Dermis microvascular lymphatic vessel endothelial cell (primary cell): ENCODE results near the gene NEK6. TPM values are rescaled to one million over a fixed set of nuclear protein-coding genes. Genes with fewer than 3 reads are reported as not detected.
A peak's percentile ranks its signal among the peaks of the same experiment; 100 is the strongest.

Source experiments
- DNase-seq, 2 donors: peaks; one replicate each; pipeline versions ENCODE4 v3.0.0 to v3.0.0-alpha.2; 2010; ENCODE audit warnings: low read depth in 2 of 2
- total RNA-seq: library from RNA; depleted of rRNA; stranded (reverse); fragments of >200 nt; gene quantifications from 2 replicates; pipeline ENCODE4 v1.2.1, GENCODE V29; 2014

NEK6 gene
- total RNA-seq, 1 donor from 2014 or later, result 10.8 TPM

DNA sequence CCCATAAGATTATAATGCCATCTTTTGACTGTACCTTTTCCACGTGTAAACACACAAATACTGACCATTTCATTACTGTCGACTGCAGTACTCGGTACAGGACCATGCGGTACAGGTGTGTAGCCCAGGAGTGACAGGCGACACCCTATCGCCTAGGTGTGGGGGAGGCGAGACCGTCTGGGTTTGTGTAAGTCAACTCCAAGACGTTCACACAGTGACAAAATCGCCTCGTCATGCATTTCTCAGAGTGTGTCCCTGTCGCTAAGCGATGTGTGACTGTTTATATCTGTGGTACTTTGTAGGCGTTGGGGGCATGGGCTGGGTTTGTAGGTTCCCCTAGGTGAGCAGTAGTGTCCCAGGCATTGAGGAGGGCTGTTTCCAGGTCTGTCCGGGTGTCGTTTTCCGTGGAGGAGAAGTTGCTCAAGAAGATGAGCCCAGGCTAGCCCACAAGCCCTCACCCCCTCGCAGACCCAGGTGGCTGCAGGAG lies 20.3 kb downstream of the NEK6 start:
- peak in 1 of 2 donors; percentile 12 for DNase-seq

DNA sequence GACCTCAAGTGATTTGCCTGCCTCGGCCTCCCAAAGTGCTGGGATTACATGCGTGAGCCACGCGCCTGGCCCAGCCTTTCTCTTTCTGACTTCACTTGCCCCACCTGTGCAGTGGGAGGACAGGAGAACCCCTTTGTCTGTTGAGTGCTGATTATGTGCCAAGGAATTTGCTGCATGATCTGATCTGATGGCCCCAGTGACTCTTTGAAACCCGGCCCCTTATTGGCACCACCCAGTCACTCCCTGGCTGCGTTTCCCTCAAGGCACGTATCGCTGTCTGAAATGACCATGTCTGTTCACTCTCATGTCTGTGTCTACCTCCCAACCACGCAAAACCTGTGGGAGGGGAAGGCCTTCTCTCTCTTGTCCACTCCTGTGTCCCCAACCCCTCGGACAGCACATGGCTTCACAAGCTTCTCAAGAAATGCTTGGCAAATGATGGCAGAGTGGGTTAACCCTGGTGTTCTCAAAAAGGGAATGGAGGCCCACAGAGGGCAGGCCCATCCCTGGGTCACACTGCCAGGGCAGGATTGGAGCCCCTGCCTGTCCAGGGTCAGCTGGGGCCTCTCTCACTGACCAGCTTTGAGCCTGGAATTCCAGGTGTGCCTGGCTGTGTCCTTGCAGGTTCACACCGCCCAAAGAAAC lies 21.9 kb downstream of the NEK6 start:
- DNase-seq, result peak in 1 of 2 donors; percentile 80

DNA sequence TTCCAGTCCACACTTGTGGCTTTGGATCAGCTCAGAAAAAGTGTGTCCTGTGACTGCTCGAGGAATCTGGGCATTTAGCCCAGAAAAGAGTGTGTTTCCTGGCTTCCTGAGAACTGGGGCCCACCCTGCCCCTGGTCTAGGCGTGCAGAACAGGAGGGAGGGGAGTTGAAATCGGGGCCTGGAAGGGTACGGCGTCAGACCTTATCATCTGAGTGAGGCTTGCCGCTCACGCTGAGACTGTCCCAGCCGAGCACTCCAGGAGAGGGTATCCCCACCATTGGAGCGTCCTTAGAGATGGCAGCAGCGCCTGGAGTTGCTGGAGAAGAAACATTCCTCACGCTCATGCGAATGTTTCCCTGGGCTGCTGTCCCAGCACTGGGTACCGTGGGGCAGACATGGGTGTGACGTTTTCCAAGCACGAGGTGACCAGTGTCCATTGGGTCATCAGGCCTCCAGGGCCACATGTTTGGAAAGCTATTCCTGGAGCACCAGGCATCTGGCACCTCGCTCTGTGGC lies 22.5 kb downstream of the NEK6 start:
- DNase-seq, result peak; percentile 92 to 97

DNA sequence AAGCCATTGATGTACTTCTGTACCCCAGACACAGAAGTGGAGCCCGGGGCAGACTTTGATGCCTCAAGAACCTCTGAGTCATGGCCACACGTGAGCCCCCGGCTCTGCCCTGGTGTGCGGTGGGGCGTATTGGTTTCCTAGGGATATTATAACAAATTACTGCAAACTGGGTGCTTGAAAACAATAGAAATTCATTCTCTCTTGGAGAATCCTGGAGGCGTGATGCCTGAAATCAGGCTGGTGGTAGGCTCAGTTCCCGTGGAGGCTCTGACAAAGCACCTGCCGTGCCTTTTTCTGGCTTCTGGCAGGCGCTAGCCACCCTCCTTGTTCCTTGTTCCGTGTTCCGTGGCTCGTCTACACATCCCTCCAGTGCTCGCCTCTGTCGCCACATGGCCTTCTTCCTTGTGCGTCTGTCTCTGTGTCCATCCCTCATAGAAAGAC lies 24.2 kb downstream of the NEK6 start:
- DNase-seq, result peak in 1 of 2 donors; percentile 85

DNA sequence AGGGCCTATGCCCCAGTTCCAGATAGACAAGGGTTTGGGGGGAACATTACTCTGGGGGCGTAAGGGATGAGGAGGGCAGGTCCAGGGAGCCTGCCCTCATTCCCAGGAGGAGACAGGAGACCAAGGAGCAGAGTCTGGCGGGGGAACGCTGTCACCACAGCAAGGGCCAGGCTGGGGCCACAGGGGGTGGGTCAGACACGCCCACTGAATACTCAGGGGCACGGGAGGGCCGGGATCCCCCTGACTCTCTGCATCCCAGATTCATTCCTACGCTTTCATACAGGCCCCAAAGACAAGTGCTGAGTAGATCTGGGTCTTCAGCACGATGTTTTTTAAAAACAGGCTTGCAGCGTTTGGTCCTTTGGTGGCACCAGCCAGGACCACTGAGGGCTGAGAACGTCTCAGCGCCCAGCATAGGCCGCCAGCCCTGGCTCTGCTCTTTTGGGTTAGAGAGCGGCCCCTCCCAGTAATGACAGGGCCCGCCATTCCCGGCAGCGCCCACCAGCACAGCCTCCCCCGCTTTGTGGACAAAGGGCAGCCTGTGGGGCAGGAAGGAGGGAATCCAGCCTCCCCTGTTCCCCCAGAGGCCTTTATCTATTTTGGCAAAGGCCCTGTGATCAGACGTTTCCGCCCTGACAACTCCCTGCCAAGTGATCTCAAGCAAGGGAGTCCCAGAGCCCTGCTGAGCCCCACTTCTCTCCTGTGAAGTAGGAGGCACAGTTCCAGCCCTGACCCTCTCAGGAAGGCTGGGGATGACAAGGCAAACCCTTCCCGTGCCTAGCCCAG lies 24.9 kb downstream of the NEK6 start:
- DNase-seq, result peak in 1 of 2 donors; percentile 73

DNA sequence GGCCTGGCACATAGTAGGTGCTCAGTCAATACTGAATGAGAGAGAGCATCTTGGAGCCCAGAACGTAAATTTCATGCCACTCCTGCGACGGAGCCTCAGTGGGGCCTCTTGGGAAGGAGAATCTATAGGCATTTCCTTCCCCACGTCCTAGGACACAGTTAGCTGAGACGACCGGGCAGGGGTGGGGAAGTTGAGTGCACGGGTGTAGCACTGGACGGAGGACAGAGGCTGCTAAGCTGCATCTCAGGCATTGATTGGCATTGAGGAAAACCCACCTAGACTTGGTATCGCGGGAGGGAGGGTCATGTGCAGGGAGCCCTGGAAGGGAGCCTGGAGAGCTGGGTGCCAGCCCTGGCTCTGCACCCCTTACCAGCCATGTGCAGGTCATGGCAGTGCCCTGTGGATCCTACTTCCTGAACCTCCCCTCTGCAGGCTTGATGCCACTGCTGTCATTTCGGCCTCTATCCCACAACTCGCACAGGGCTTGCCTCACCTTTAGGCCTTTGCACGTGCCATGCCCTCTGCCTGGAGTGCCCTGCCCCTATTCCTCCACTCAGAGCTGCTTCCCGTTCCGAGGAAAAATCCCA lies 25.6 kb downstream of the NEK6 start:
- DNase-seq, result no peak

DNA sequence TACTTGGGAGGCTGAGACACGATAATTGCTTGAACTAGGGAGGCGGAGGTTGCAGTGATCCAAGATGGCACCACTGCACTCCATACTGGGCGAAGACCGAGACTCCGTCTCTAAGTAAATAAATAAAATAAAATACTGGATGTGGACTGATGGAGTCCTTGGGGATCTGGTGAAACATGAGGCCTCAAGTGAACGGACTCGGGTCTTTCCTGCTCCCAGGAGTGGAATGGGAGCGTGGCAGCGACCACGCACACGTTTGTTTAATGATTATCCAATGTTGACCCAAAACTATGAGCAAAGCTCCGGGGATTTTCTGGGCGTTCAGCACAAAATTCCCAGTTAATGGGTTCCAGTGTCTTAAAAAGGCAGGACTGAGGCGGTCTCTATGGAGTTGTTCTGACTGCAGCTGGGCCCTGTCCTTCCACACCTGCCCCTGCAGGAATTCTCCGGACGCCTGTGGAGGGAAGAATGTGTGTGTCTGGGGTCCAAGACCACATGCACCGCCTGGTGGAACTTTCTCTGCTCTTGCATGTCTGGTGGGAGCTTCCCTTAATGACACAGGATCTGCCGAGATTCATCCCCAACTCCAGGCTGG lies 26.6 kb downstream of the NEK6 start:
- no peak for DNase-seq

DNA sequence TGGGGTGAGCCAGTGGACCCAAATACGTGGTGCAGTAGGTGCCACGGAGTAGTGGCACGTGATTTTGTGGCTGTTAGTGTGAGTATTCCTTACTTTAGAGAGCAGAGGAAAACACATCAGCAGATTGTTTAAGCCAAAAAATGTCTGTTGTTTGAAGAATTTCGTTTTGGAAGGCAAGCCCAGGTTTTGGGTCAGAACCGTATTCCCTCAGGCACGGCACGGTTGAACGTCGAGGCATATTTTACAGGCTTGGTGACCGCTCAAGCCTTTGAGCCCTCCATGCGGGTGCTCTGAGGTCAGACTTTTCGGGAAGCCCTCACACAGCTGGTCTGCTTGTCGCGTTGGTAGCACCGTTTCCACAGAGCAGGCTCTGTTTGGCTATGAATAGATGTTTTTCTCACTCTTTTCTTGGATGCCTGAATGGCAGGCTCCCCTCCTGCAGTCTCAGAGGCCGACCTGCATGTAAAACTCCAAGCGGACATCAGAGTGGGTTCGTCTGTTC lies 27.2 kb downstream of the NEK6 start:
- no peak for DNase-seq

DNA sequence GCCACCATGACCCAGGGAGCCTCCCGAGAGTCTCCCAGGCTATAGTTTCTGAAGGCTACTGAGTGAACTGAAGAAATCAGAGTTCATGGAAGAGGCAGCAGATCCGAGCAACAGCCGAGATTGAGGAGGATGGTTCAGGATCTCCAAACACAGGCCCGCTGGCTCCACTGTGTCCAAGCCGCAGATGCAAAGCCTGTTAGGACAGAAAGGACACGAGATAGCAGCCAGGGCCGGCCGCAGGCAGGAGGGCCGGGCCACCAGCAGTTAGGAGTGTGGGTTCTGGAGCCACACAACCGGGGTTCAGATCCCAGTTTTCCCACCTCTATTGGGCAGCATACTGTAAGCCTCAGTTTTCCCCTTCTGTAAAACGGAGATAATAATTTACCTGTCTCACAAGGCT lies 27.7 kb downstream of the NEK6 start:
- no peak for DNase-seq

DNA sequence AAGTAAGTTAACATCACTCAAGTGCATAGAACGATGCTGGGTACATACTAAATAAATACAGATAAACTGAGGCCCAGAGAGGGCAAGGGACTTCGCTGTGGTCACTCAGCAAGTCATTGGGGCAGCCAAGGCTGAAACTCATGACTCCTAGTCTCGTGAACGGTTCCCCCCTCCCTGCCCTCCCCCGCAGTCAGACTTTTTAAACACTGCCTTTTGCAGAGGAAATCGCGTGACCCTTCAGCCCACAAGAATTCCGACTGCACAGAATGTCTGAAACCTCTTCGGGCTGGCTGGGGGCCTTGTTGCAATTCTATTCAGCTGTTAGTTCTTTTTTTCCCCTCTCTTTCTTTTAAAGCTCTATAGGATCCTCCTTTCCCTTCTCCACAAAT lies 28.1 kb downstream of the NEK6 start:
- peak; percentile 70 to 96 for DNase-seq

DNA sequence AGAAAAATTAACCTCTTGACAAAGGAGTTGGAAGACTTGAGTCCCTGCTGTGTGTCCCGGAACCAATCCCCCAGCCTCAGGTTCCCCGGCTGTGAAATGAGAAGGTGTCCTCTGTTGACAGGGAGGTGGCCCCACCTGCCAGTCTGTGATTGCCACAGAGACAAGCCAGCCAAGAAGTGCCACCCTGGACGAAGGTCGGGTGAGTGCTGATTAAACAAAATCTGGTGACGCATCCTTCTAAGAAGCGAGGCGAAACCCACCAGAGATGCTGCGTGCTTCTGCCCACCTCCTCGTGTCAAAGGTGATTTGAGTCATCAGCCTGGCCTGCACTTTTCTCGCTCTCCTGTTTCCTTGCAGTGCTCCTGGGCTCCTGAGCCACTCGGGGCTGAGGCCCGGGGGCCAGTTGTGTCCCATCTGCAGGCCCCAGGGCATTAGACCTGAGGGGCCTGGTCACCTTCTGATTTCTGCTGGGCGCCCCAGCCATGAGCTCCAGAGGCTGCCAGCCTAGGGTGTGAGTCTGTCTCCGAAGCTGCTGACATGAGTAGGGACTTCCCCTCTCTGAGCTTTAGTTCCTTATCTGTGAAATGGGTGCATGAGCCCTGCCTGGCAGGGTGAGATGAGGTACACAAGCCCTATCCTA lies 28.7 kb downstream of the NEK6 start:
- peak in 1 of 2 donors; percentile 84 for DNase-seq

DNA sequence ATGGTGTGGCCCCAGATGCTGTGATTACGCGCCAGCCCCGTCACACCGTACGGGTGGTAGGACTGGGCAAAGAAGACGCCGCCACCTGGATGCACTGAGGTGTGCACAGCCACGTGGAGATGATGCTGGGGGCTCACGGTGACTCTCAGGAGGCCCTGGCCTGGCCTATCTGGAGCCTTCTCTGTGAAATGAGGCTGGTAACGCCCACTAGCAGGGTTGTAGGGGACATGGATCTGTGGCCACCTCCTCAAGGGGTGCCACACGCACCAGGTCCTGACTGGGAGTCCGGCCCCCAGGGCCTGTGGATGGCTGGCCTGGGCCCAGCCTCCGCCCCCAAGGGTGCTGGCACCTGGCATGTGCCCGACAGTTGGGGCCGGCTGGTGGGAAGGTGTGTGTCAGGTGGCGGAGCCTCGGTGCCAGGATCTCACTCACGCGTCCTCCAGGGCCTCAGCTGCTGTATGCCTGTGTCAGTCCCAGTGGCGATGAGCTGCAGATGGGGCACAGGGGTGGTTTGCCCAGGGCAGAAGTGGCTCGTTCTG lies 32.4 kb downstream of the NEK6 start:
- DNase-seq, result no peak

DNA sequence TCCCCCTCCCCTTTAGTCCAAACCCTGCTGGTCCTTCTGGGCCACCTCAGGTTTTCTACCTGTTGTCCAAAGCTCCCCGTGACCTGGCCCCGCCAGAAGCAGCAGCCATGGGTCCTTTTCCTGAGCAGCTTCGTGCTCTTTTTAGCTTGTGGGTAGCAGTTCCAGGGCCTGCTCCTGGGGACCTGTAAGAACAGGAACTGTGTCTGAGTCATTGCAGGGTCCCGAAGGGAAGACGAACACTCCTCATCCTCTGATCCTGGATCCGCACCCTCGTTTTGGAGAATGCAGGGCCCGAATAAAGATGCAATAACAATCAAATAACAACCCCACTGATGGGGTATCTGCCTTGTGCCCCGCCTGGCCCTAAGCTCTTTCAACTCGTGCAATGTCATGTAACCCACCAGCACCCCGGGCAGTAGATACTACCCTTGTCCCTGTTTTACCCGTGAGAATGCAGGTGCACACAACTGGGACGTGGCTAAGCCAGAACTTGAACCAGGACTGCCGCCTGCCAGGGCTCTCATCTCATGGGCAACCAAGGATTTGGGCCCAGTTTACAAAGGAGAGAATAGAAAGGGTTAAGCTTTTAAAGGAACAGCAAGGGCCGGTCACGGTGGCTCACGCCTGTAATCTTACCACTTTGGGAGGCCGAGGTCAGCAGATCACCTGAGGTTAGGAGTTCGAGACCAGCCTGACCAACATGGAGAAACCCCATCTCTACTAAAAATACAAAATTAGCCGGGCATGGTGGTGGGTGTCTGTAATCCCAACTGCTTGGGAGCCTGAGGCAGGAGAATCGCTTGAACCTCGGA lies 33.2 kb downstream of the NEK6 start:
- peak in 1 of 2 donors; percentile 27 for DNase-seq

DNA sequence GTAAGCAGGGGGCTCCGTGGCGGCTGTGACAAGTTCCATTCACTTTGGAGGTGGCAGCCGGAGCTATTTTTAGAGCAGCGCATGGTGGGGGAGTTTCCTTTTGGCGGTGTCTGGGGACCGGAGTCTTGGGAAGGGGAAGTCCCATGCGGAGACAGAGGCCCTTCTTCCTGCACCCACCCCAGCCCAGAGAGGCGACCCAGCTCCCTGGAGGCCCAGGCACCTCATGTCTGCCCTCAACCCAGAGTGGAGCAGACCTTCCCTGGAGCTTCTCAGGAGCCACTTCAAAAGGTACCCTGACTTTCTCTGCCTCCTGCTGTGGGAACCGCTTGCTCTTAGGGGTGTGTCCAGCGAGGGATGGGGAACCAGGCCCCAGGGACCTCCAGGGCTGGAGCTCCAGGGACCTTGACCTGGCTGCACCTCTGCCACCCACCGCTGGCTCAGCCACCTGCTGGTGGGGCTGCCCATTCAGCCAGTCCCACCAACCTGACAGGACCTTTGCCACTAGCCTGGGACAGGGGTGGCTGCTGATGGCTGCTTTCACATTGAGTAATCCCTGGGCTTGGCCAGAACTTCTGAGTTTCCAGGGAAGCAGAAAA lies 34.1 kb downstream of the NEK6 start:
- DNase-seq, result no peak

DNA sequence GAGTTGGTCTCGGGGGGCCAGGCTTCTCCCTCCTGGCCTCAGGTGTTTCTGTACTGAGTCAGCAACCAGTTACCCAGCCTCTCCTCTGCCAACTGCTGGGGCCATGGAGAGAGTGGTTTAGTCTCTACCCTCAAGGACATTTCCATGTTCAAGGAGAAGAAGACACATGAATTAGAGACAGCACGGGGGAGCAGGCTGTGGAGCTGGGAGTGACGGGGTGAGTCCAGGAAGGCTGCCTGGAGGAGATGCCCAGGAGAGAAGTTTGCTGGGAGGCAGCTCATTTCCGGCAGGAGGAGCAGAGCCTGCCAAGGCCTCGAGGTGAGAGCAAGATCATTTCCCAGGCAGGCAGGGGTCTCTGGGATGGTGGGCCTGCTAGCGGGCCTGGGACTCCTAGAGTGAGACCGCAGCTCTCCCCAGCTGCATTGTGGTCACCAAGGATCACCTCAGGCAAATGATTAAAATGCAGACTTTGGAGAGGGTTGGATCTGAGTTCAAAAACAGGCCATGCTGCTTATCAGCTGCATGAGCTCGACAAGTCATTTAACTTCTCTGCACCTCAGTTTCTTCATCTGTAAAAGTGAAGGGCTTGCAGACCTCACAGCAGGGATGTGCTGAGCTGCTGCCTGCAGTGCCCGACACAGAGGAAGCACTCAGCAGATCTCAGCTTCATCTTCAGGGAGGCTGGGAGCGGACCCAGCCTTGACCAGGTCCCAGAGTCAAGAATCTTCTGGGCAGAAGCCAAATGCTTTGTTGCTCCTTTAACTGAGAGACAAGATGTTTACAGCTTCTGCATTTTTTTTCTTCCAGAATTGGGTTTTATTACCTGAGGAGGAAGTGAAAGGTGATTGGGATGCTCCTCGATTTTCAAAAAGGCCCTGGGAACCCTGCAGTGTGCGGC lies 35.2 kb downstream of the NEK6 start:
- DNase-seq, result no peak

DNA sequence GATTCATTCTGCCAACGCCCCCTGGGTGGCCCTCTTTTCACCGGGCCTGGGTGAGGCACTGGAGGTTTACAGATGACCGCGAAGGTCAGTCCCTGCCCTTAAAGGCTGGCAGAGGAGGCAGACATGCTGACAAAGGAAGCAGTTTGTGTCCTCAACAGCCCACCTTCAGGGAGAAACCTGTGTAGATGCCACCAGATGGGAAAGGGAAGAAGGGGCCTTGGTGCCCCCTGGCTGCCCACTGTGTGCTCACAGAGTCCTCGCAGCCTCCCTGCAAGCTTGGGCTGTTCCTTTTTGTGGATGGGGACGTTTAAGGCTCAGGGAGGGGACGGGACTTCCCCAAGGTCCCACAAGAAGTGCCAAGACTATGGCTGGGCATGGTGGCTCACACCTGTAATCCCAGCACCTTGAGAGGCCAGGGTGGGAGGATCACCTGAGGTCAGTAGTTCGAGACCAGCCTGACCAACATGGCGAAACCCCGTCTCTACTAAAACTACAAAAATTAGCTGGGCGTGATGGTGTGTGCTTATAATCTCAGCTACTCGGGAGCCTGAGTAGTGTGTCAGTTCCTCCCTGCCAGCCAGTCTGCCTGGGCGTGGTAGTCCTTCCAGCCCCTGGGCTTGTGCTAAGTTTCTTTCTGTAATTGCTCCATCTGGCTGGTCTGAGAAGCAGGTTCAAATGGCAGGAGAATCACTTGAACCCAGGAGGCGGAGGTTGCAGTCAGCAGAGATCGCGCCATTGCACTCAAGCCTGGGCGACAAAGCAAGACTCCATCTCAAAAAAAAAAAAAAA lies 36.2 kb downstream of the NEK6 start:
- DNase-seq, result no peak

DNA sequence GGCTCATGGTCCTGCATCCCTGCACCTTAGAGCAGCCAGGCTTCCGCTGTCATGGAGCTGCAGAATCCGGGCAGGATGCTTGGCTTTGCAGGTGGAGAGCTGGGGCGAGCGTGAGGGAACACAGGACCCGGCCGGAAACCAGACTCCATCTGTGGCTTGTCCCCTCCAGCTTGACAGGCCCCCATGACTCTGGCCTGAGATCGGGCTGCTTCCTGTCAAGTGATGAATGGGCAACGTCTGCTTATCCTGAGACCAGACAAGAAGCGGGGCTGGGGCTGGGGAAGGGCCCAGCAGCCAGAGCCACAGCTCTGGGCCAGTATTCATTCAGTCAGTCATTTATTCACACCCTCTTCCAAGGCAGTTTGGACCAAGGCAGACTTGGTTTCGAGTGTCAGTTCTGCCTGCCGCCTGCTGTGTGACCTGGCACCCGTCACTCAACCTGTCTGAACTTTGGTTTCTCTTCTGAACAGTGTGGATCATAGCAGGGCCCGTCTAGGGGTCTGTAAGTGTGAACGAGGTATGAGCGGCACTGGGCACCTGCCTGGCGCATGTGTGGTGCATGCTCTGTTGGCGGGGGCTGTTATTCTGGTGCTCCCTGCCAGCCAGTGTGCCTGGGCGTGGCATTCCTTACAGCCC lies 37.5 kb downstream of the NEK6 start:
- DNase-seq, result peak in 1 of 2 donors; percentile 84
